NK-92 (cell line): ENCODE measurements around the gene ZNF821.
"Not testable (repeated sequence)": the region's sequence is repeated elsewhere in the genome, so short reads cannot be mapped to it uniquely, and the experiment has no call there.

Experiments used
- DNase-seq: peaks from one replicate; lab custom pipeline; 2025; ENCODE audit not compliant: unreplicated experiment; lab: John Stamatoyannopoulos, UW

ZNF821 gene

DNA sequence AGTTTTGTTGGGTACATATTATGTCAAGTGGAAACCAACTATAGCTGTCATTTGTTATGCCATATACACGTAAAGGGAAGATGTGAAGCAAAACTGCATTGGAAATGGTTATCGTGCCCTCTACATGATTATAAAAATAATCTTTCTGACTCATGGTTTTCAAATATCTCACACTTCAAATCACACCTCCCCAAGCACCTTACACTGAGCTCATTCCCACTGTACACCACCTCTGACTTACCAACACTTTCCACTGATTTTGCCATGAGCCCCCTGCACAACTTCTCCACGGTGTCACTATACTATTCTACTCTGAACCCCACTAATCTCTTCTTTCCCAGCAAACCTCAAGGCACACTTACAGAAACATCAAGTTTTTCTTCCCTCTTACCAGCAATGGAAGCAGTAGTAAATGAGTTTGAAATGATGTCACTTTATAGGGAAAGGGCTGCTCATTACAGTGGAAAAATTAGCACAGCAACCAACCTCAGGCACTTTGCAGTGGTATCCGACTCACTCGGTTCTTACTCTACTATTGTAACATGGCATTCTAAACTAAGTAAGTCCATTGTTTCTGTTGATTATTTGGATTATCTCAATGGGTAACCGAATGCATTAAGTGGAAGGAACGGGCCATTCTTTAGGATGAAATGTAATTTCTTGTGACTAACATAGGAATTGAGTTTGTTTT lies 18.7 kb downstream of the ZNF821 start:
- no peak for DNase-seq

DNA sequence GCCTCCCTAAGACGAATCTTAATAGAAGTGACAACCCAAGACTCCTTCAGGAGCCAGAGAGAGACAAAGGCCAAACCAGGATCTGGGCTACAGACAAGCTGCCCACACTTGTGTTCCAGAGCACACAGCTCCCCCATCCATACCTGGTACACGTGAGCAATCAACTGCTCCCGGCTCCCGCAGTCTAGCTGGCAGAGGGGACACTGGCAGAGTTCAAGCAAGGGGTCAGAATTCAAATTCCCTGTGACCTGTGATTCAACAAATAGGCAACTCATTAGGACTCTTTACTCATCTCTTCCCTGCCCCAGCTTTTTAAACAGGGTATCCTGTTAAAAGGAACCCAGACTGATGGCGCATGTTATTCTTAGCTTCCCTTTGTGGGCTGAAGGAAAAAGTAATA lies 20.0 kb downstream of the ZNF821 start:
- no peak for DNase-seq

DNA sequence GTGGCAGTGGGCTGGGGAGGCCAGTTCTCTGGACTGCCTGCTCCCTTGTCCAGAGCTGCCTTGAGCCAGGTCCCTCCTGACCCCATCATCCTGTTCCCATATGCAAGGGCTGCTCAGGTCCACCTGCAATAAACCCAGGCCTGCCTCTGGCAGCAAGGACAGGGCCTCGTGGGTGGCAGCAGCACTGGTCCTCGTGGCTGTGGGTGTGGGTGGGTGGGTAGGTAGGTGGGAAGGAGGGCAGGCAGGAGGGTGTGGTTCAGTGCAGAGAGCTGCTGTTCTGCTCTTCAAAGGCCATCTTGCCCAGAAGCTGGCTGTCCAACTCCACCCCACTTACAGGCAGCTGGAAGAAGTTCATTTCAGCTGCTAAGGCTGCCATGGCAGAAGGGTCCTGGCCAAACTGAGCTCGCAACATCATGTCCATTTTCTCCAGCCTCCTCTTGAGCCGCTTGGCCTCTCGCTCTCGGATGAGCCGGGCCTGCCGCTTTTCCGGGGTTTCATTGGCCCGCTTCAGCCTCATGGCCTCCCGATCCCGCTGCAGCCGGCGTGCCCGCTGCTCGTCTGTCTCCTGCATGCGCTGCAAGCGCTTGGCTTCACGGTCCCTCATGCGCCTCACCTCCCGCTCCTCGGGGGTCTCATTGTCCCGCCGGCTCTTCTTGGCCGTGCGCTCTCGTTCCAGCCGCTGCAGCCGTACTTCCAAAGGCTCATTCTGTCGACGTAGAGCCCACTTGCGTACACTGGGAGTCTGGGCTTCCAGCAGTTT lies 24.0 kb downstream of the ZNF821 start:
- no peak for DNase-seq

DNA sequence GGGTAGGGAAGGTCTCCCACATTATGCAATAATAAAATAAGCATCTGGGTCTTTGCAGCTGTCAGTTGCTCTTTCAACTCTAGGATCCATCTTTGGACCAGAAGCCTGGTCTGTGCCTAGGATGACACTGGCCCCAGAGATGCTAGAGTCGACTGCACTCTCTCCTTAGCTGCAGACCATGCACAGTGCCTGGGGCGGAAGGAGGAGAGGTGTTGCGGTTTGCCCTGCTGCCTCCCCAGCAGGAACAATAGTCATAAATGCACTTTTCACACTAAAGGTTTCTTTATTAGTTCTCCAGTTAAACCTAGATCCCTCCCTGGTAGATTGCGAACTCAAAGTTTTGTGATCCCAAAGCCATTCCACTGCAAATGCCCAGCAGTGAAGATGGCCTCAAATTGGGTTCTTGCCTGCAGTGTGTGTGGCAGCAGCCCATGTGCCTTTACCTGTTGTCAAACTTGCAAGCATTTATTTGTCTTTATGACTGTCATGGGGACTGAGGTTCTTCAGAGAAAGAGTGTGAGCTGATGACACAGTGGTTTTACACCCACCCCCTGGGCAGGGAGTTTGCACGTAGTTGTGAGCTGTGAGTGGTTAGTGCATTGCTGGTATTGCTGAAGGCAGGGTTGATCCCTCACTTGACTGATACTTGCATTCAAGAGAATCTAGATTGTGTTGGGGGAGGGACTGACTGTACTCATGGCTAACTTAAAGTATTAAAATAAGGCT lies 27.9 kb downstream of the ZNF821 start:
- no peak for DNase-seq

DNA sequence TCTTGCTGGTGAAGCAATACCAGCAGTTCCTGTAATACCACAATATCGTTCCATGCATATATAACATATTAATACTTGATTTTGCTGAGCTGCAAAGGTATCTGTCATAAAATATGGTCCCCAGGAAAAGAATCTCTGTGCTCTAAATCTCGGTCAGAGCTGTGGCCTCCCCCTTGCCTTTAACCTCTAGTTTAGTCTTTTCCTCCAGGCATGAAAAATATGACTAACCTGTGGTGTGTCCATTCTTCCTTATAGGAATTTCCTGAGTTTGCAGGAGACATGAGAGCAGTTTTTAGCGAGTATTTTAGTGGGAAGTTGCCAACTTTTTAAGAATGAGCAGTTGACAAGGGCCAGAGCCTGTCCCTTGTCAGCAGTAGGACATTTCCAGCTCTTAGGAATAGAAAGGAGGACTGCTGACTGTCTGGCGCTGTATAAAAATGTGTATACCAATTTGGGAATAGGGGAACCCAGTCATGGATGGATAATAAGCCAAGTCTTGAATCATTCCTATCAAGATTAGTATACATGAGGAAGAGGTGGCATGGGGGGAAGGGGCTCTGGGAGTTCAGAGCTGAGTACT lies 29.5 kb downstream of the ZNF821 start:
- no peak for DNase-seq

DNA sequence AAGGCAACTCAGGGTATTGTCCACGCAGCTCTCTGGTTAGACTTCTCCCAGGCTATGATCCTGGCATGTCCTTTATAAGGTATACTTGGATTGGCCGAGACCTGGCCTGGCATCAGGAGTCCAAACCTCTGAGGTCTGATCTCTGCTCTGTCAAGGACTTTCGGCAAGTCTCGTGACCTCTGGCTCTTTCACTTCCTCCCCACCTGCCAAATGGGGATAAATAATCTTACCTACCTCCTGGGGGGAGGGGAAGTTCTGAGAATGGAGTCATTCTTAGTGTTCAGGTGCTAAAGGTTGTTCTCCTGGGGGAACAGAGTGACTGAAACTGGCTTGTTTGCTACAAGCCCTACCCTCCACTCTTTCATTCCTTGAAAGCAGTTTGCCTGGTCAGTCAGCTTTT lies 30.6 kb downstream of the ZNF821 start:
- DNase-seq: no peak

DNA sequence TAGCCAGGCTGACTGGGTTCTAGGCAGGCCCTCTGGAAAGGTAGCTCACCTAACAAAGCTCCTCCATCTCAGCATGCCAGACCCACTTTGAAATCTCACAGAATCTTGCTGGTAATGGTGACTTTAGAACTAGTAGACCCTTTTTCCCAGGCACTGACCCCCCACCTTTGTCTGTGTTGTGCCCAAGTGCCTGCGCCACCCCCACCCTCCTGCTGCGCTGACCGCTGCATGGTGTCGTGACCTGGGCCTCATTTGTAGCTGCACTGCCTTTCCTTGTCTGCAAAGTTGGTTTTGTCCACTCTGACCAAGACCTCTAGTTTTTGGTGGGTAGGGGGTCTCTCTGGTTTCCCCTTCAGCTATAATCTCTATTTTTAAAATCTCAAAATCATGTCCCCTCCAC lies 31.4 kb downstream of the ZNF821 start:
- DNase-seq: no peak

DNA sequence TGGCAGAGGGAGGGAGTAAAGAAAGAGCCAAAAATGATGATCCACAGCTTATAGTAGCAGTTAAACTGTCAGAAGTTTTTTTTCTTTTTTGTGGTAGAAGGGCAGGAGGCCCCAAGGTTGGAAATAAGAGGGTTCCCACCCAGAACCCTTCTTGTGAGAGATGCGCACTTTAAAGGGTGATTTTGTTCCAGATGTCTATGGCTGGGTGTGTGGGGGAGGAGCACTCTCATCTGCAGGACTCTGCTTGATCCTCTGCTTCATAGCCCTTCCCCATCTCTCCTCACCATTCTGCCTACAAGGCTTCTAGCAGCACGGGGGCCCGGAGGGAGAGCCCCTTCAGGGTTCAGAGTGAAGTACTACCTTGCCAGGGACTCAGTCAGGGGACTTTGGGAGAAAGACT lies 31.8 kb downstream of the ZNF821 start:
- no peak for DNase-seq

DNA sequence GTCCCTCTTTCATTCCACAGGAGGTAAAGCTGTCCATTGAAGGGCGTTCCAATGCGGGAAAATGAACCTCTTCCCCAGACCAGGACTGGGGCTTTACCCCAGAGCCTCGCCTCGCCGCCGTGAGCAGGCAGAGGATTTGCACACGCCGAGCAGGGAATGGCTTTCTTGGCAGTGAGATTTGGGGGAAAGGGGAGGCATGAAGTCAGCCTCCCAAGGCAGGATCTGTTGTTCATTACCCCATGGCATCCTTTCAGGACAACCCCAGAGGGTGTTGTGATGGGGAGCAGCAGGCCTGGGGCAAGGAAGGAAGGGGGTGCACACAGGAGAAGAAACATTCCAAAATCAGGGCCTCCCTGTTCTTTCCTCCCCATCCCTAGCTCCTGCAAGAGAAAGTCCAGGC lies 32.2 kb downstream of the ZNF821 start:
- no peak for DNase-seq

DNA sequence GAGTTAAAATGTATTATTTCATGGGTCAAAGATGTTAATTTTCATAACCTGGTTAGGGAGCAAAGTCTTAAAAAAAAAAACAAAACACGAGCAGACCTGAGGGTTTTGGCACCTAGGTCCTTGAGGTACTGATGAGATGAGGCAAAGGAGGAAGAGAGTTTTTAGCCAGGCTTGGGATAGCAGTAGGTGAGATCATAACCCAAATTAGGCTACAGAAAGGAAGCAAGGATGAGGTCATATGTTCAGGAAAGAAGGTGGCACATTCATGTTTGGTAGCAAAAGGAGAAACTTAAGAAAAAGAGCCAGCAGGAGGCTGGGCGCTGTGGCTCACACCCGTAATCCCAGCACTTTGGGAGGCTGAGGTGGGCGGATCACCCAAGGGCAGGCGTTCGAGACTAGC lies 35.4 kb downstream of the ZNF821 start:
- DNase-seq: no peak

DNA sequence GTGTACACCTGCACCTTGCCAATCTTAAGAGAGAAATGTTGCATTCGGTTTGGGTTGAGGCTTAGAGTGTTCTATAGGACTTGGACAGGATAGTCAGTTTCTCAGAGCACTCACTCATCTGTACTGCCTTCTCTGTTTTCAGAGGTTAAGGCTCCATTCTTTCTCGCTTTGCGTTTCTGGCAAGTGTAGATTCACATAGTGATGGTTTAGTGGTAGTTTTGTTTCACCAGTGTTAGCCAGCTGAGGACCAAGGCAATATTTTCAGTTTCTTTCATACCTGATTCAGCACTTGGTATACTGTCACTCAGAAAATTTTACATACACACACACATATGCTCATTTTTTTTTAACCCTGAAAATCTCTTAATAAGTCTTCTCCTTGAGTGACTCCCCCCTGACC lies 36.9 kb downstream of the ZNF821 start:
- DNase-seq: no peak

DNA sequence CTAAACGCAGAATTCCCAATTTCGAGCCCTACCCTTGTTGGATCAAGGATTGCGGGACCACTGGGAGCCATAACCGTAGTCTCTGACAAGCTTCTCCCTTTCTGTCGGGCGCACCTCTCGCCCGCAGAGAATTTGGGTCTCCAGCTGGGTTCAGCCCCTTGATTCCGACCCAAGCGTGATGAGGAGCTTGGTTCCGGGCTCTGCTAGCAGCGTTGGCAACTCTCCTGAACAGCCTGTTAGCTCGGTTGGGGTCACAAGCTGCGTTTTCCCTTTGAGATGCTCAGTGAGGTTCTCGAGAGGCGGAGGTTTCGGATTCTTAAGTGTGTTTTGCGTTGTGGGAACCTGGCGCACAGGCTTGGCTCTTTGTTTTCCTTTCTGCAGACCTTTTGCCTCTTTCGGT lies 37.6 kb downstream of the ZNF821 start:
- DNase-seq: no peak

DNA sequence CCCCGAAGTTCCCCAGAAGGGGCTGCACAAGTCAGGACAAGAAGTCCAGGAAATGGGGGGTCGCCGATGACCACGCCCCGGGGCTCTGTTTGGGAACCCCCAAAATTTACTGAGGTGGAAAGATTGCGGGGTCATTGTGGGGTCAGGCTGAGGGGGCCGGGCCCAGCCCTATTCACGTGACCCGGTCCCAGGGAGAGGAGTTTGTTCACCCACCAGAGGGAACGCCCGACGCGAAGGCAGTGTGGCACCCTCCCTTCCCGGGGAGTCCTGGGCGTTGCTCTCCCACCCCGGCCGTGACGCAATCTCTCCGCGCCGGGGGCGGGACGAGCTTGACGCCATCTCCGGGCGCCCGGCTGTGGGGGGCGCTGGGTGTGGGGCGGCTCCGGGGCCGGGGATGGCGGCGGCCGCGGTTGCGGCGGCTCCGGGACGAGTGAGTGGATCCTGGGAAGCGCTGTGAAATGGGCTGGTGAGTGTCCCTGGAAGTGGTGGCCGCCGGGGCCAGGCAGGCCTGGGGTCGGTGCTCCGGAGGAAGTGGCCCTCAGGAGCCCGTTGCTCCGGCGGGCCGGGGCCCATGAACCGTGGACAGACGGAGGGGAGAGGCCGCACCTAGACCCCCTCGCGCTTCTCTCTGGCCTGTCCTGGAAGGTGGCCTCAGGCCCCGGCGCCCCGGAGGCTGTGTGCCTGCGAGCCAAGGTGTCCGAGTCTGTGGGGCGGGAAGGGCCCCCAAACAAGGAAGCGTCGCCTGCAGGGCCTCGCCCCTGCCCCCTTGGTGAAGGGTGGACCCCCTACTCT lies 38.1 kb downstream of the ZNF821 start, which contains the start of gene ATXN1L:
TSS of gene ATXN1L (plus strand) at position 338 of the 792 bp plus-strand sequence. CDS start 3,765 bp downstream, outside the sequence.
- DNase-seq: peak; percentile 31

DNA sequence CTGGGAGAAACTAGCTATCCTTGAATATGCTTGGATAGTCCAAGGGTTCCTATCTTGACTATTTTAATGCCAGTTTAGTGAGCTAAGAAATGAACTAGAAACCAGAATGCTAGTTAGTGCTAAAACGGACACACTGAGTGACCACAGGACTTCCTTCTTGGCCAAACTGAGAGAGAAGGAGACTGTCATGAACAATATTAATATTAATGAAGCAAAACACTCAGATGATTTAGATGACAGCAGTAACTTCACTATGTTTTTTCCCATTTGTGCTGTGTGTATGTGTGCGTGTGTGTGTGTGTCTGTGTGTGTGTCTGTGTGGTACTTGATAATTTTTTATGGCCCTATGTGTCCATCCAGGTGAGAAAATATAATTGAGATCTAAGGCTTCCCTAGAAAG lies 40.4 kb downstream of the ZNF821 start:
- no peak for DNase-seq

DNA sequence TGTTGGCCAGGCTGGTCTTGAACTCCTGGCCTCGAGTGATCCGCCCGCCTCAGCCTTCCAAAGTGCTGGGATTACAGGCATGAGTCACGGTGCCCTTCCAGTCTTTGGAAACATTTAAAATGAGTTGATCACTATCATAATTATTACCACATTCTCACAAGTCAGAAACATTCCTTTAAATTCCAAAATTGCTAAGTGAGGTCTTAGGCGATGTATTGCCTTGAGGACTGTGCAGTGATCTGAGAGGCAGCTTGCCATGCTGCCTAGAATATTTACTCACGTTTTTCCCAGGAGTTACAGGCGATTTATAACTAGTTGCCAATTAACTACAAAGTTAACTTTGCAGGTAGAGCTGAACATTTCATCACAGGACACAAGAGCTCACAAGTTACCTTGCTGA lies 43.9 kb downstream of the ZNF821 start:
- DNase-seq: no peak

DNA sequence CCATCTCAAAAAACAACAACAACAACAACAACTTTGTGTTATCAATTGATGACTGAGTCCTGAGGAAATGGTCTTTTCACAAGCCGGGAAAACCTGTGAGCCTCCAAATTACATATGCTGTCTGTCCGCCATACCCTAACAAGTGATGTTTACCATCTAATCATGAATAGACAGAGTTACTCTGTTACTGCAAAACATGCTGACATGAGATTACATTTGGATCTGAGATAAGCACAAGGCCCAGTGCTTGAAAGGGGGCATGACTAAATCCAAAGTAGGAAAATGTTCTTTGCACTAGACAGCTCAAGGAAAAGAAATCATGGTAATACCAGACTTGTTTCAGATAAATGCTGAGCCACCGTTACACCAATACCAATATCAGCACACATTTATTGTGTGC lies 46.8 kb downstream of the ZNF821 start:
- DNase-seq: no peak

DNA sequence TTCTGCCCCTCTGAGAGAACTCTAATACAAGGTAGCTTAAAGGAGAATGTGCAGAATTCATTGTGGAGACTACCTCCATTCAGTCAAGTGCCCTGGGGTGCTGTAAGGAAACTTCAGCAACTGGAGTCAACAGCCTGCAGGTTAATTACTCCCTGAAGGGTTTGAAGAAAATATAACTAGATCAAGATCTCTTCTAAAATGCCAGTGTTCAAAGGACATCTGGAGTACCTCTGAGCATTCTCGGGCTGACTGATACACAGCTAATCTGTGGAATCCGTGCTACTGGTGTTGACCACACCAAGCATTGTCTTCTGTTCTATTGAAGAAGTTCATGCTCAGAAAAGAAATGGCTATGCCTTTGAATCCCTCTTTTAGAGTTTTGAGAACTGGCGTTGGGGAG lies 49.7 kb downstream of the ZNF821 start:
- no peak for DNase-seq

DNA sequence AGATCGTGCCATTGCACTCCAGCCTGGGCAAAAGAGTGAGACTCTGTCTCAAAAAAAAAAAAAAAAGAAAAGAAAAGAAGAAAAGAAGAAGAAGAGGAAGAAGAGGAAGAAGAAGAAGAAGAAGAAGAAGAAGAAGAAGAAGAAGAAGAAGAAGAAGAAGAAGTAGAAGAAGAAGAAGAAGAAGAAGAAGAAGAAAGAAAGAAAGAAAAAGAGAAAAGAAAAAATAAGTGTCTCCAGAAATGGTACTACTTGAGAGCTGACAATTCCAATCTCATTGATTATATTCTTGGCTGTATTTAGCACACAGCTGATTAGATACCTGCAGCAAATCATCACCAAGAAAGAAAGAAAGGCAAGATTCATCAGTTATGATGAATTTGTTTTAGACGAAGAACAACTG lies 51.9 kb downstream of the ZNF821 start:
- not testable (repeated sequence) for DNase-seq

DNA sequence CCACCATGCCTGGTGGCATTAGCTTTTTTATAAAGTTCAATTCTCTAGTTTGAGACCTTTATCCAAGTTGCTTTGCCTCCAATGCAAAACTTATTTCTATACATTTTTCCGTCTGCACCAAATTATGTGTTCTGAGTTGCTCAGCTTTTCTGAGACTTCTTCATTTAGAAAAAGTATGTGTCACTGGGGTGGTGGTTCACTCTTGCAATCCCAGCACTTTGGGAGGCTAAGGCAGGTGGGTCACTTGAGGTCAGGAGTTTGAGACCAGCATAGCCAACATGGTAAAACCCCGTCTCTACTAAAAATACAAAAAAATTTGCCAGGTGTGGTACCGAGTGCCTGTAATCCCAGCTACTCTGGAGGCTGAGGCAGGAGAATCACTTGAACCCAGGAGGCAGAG lies 52.3 kb downstream of the ZNF821 start:
- DNase-seq: not testable (repeated sequence)

DNA sequence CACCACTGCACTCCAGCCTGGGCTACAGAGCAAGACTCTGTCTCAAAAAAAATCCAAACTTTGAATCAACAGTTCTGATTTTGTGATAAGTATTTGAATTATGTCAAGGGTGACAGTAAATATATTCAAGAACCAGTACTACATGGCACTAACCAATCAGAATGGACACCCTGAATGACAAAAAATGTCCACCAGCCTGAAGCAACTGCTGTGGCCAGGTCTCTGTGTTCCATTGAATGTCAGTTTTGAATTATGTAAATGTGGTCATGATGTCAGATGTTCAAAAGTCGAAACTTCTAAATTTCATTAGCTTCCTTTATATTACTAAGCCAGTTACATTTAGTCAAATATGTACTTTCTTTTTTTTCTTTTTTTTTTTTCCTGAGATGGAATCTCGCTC lies 53.6 kb downstream of the ZNF821 start:
- DNase-seq: no peak

DNA sequence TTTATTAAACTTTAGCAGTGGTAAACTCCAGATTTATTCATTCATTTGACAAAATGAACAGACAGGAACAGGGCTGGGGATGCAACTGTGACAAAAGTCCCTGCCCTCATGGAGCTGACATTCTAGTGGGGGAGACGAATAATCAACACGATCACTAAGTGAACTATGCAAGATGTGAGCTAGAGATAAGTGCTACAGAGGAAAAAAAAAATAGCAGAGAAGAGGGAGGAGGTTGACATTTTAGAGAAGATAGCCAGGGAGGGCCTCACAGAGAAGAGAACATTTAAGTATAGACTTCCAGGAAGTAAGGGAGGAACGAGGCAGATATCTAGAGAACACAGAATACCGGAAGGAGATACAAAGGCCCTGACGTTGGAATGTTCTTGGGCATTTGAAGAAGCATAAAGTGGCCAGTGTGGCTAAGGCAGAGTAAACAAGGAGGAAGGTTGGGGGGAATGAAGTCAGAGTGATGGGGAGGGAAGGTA lies 57.4 kb downstream of the ZNF821 start:
- no peak for DNase-seq
